Left lung (tissue), 10 donors: Measurements from ENCODE around the gene DTD1. TPM values are rescaled to one million over a fixed set of nuclear protein-coding genes. Genes with fewer than 3 reads are reported as not detected.
A peak's percentile ranks its signal among the peaks of the same experiment; 100 is the strongest.

ENCODE experiments used
- ATAC-seq: fragments of 200-7000 bp; cut with Tn5 transposase; one replicate; pipeline ENCODE4 v1.9.1; 2020; ENCODE audit warnings: moderate library complexity
- DNase-seq, 4 donors: peaks; one replicate each; pipeline ENCODE4 v3.0.0-alpha.2; 2013 to 2020
- H3K27ac ChIP-seq, 2 donors: fragments of 200-600 bp; sonication (generic) in 1 of 2; one replicate each; pipeline versions ENCODE4 v1.5.0 to v1.8.0; 2020 to 2021
- H3K27me3 ChIP-seq, 2 donors: fragments of 200-600 bp; sonication (generic) in 1 of 2; one replicate each; pipeline versions ENCODE4 v1.5.0 to v1.8.0; 2020 to 2021
- H3K36me3 ChIP-seq, 2 donors: fragments of 200-600 bp; sonication (generic) in 1 of 2; one replicate each; pipeline versions ENCODE4 v1.5.0 to v1.8.0; 2020 to 2021
- H3K4me1 ChIP-seq, 2 donors: fragments of 200-600 bp; one replicate each; pipeline ENCODE4 v1.8.0; 2021
- H3K4me3 ChIP-seq, 2 donors: fragments of 200-600 bp; sonication (generic) in 1 of 2; one replicate each; pipeline versions ENCODE4 v1.5.0 to v1.8.0; 2020 to 2021; ENCODE audit warnings: mild to moderate bottlenecking in 1 of 2
- H3K9me3 ChIP-seq, 2 donors: fragments of 200-600 bp; sonication (generic) in 1 of 2; one replicate each; pipeline versions ENCODE4 v1.5.0 to v1.8.0; 2020 to 2021
- intact Hi-C, 2 donors: fragments of 100-400 bp; cut with DNase I; formaldehyde crosslinking; loops; one replicate each; pipeline versions ENCODE4 v1.11.2 to v1.14.2; 2022
- polyA plus RNA-seq, 6 donors: library from polyadenylated mRNA; unstranded; fragments of 120-200 nt; gene quantifications; one replicate each; pipeline ENCODE4 v1.2.1, GENCODE V29; 2013; ENCODE audit not compliant: insufficient read length in 6 of 6
- total RNA-seq, 2 donors: library from RNA; stranded (reverse); fragmentation: NEBNext Ultra II Directional; extraction: Animal tissue kit (Norgen Biotek cat#: 25700); gene quantifications; one replicate each; pipeline ENCODE4 v1.2.1, GENCODE V29; 2021
- TF ChIP-seq, protein P1 (sequence below), 2 donors: fragments of 200-600 bp; sonication (generic) in 1 of 2; IDR thresholded peaks; one replicate each; pipeline versions ENCODE4 v1.5.0 to v1.8.0; 2021; ENCODE audit warnings: antibody characterized with exemption in 2 of 2
- donor health status: DM: no; HTN: yes; CAD: no.
- donor health status: DM: no; HTN: no; CAD: no.

The DTD1 gene
- total and polyA plus RNA-seq, 8 donors: 14.8 to 27.5 (median 25.6) TPM

DNA sequence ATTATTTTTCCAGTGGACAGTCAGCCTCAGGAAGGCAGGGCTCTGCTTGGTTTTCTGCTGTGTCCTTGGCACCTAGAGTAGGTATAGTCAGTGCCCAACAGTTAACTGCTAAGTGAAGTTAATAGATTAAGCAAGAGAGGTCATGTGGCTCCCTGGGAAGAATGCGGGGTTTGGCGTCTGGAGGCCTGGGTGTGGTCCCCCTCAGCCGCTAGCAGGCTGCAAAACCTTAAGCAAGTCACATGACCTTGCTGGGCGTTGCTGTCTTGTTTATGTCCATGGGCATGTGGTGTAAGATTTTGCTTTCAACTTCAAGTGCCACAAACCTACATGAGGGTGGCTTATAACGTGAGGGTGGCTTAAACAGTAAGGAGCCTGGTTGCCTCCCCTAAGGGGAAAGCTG lies 150.2 kb downstream of the DTD1 start:
- Histone ChIP-seq H3K27me3 (no peaks in the 10 kb centered on the region), H3K4me3 (no peak overlapping the region), H3K4me1 (no peaks in the 10 kb centered on the region), H3K27ac (no peak overlapping the region), H3K9me3 (no peaks in the 10 kb centered on the region), H3K36me3 (no peaks in the 10 kb centered on the region)
- DNase-seq: peak in 1 of 4 donors; percentile 54
- TF ChIP-seq, protein P1, sequence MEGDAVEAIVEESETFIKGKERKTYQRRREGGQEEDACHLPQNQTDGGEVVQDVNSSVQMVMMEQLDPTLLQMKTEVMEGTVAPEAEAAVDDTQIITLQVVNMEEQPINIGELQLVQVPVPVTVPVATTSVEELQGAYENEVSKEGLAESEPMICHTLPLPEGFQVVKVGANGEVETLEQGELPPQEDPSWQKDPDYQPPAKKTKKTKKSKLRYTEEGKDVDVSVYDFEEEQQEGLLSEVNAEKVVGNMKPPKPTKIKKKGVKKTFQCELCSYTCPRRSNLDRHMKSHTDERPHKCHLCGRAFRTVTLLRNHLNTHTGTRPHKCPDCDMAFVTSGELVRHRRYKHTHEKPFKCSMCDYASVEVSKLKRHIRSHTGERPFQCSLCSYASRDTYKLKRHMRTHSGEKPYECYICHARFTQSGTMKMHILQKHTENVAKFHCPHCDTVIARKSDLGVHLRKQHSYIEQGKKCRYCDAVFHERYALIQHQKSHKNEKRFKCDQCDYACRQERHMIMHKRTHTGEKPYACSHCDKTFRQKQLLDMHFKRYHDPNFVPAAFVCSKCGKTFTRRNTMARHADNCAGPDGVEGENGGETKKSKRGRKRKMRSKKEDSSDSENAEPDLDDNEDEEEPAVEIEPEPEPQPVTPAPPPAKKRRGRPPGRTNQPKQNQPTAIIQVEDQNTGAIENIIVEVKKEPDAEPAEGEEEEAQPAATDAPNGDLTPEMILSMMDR (IDR thresholded peaks at IDR 0.05): no peak
- ATAC-seq: peak; percentile 20
- intact Hi-C loops: no loop called here

DNA sequence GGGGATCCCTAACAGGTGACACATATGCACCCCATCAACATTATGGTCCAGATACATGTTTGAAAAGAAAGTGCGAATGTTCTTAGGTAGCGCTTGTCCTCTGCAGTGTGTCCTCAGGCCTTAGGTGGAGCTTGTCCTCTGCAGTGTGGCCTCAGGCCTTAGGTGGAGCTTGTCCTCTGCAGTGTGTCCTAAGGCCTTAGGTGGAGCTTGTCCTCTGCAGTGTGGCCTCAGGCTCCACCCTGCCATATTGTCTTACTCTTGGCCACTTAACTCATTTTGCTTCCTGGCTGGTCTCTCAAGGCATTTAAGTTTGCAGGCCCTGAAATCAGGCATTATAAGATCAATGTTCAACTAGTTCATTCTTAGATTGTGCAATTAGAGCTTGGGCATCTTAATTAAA lies 151.0 kb downstream of the DTD1 start:
- peak overlapping the region in 1 of 2 donors; percentile 69 for H3K27ac ChIP-seq

DNA sequence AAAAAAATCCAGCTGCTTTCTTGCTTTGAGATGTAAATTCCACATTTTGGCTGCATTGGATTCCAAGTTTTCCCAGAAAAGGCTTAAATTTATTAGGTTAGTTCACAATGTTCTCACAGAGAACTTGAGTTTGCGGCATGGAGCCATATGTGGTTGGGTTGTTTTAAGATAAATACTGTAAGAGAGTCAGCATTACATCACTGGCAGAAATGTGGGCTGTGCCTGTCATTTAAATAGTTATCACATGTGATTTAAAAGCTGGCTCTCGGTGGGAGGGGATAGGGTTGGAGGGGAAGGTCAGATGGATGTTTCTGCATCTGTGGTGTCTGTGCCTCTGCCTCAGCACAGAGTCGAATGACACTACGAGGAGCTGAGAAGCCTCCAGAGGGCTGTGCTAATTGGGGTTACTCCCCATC lies 151.9 kb downstream of the DTD1 start:
- Histone ChIP-seq H3K9me3 (no peaks in the 10 kb centered on the region), H3K27ac (peak overlapping the region in 1 of 2 donors; percentile 69), H3K4me3 (no peak overlapping the region), H3K27me3 (no peaks in the 10 kb centered on the region), H3K36me3 (peaks cover 0 to 8% of the 10 kb centered on the region in 2 donors), H3K4me1 (no peaks in the 10 kb centered on the region)
- DNase-seq: peak in 2 of 4 donors; percentile 39 to 43
- ATAC-seq: peak; percentile 69
- TF ChIP-seq, protein P1 (IDR thresholded peaks at IDR 0.05): no peak
- intact Hi-C loops: no loop called here

More for the DNA sequence above, 151.0 kb downstream of the DTD1 start:
- DNase-seq: no peak
- H3K36me3 ChIP-seq: no peaks in the 10 kb centered on the region
- no peak overlapping the region for H3K4me3 ChIP-seq
- no peak for ATAC-seq
- no peaks in the 10 kb centered on the region for H3K4me1 ChIP-seq
- H3K9me3 ChIP-seq: no peaks in the 10 kb centered on the region
- TF ChIP-seq, protein P1 (IDR thresholded peaks at IDR 0.05): no peak
- no peaks in the 10 kb centered on the region for H3K27me3 ChIP-seq
- intact Hi-C loops: no loop called here

DNA sequence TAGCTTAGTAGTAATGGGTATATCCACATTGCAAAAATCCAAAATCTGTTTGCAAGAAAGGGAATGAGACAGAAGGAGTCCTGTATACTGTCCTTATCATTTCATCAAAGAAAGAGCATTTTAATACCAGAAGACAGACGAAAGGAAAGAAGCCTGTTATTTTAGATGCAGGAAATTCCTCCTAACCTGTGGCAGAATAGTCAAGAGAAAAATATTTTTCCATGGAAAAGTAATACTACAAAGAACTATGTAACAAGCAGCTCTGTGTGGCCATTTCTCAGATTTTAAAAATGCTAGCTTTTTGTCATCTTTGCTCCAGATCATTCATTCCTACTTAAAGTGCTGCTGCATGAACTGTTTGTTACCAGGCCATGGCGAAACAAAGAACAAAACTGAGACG lies 152.9 kb downstream of the DTD1 start:
- Histone ChIP-seq H3K4me3 (no peak overlapping the region), H3K27me3 (no peaks in the 10 kb centered on the region), H3K4me1 (no peaks in the 10 kb centered on the region), H3K36me3 (peaks cover 0 to 16% of the 10 kb centered on the region in 2 donors), H3K9me3 (no peaks in the 10 kb centered on the region), H3K27ac (no peak overlapping the region)
- ATAC-seq (no peak), DNase-seq (no peak)
- TF ChIP-seq, protein P1 (IDR thresholded peaks at IDR 0.05): no peak
- intact Hi-C loops: no loop called here

DNA sequence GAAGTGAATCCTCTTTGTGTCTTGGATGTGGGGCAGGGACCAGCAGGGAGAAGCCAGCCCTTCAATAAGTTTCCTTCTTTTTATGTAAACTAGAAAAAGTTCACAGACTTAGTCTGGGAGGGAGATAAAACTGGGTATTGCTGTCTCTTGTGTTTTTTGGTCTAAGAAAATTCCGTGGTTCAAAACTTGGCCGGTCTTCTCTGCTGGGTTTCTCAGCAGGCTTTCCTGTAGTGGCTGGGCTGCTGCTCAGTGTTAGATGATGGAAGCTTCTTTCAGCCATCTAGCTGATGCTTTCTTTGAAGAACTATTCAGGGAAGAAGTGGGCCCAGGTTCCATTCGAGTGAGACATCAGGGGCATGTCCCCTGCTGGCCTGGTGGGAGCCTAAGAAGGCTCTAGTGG lies 155.0 kb downstream of the DTD1 start:
- ATAC-seq: no peak

More for the DNA sequence above, 155.0 kb downstream of the DTD1 start:
- H3K27me3 ChIP-seq: no peaks in the 10 kb centered on the region
- no peaks in the 10 kb centered on the region for H3K4me1 ChIP-seq
- DNase-seq: no peak
- H3K36me3 ChIP-seq: peaks cover 0 to 16% of the 10 kb centered on the region in 2 donors
- peak overlapping the region in 1 of 2 donors; percentile 1 for H3K27ac ChIP-seq
- intact Hi-C loops: no loop called here
- no peak overlapping the region for H3K4me3 ChIP-seq
- no peaks in the 10 kb centered on the region for H3K9me3 ChIP-seq
- TF ChIP-seq, protein P1 (IDR thresholded peaks at IDR 0.05): no peak
